GM12801 (cell line): ENCODE measurements around the gene RXRA.

ENCODE experiments used
- CTCF ChIP-seq: IDR thresholded peaks from one replicate; pipeline ENCODE4 v1.5.1; 2011; ENCODE audit warnings: control low read depth; ENCODE audit not compliant: insufficient read length; ENCODE audit errors: extremely low read depth

Gene RXRA

DNA sequence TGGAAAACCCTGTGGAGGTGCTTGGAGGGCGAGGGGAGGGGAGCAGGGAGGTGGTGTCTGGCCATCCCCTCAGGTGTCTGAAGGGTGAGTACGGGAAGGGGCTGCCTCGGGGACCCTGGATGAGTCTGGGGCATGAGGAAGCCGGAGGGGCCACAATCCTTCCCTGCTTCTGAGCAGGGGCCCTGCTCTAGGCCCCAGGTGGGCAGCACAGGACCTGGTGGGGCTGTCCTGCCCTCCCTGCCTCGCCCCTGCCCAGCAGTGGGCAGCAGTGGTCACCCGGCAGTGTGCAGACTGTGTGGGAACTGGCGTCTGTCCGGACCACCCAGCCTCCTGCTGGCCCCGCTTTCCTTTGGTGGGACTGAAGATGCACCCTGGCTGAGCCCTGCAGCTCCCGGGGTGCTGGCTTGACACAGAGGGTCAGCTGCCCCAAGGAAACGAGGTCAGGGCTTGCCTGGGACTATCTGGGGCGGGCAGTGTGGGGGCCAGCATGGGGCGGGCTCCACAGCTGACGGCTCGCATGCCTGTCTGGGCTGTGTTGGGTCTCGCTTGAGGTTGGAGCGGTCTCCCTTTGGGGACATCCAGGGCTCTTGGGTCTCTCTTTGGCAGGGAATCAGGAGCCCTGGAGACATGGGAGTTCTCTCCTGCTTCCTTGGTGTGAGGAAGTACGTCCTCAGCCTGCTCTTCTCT, 26.1 kb downstream of the RXRA start:
- no peak for TF ChIP-seq CTCF

DNA sequence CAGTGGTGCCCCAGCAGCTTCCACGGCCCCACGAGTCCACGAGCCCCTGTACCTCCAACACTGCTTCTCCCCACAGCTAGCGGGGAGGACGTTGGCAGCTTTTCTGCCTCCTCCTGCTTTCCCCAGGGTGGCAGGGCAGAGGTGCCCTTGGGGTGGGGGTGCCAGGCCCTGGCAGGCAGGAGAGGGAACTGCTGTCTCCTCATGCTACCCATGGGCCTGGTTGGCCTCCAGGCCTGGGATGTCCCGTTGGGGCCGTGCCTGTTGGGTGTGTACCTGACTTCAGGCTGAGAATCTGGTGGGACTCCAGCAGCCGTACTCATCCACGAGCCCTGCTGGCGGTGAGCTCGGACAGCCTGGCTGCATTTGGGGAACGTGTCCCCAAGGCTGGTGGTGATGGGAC, 27.3 kb downstream of the RXRA start:
- TF ChIP-seq CTCF: no peak

GRCh38 chr9:134355158-134355557, 28.9 kb downstream of the RXRA start:
- TF ChIP-seq CTCF: no peak

DNA sequence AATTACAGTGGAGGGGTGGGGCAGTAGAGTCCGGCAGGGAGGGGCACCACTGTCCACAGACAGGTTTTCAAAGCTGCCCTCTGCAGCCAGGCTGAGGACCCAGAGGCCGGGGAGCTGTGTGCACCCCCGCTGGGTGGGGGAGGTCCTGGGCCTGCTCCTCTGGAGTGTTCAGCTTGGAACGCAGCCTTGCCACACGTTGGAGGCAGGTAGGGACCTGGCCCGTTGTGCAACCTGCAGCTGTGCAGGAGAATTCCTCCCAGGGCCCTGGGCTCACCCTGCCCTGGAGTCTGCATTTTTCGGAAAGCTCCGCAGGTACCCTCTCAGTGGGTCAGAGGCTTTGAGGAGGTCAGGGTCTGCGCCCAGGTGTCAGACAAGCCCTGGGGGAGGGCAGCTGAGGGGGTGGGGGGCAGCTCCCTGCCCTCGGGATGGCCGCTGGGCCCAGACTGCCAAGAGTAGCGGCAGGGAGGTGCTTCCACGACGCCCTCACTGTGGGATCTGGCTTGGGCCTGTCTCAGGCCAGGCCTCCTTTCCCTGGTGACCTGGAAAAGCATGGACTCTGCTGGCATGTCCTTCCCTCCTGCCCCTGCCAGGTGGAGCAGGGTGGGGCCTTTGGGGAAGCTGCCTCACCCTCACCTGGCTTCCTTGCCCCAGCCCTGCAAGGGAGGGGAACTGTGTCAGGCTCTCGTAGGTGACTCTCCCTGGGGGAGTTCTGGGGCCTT, 29.5 kb downstream of the RXRA start:
- no peak for TF ChIP-seq CTCF

GRCh38 chr9:134356496-134357470, 30.5 kb downstream of the RXRA start:
- TF ChIP-seq CTCF: no peak

DNA sequence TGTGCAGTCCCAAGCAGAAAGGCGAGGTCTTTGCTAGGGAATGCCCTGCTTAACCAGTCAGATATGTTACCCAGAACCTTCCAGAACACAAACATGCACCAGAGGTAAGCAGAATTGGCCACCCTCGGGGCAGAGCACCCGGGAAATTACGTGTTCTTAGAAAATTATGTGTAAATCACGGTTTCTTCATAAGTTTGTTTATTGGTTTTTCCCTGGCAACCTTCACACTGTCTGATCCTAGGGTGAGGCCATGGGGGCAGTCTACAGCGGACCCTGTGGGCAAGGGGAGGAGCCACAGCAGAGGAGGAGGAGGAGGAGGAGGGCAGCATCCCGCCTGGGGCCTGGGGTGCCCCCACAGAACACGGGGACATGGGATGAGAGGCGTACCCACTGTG, 31.4 kb downstream of the RXRA start:
- no peak for TF ChIP-seq CTCF
